ENCODE measurements around the gene MMP2. TPM values are rescaled to one million over a fixed set of nuclear protein-coding genes. Genes with fewer than 3 reads are reported as not detected.

MMP2 gene
- total and polyA plus RNA-seq, 2 of the 8 experiments (the other 6 are each of a cell fraction or from before 2014, with no cell fraction given) = 33.6 to 58.2 TPM

GRCh38 chr16:55512941-55513340, 33.9 kb downstream of the MMP2 start:
- Histone ChIP-seq H3K9ac (replicated peaks in 1 of 4; ENCODE audit: extremely low read depth in 1 of 4, low read depth in 3 of 4, low read length in 3 of 4) (no peak overlapping the region), H4K8ac (ENCODE audit: extremely low read depth, insufficient read depth, low read length) (no peak overlapping the region), H3K23ac (ENCODE audit: insufficient read length) (no peak overlapping the region), H3K14ac (ENCODE audit: insufficient read length) (no peak overlapping the region), H3K56ac (replicated peaks; ENCODE audit: insufficient read length, low read depth, low read length) (no peak overlapping the region), H3K27ac (ENCODE audit: low read depth, low read length) (no peak overlapping the region), H3K4ac (replicated peaks; ENCODE audit: insufficient read length, low read depth, low read length) (no peak overlapping the region), H4K91ac (replicated peaks; ENCODE audit: insufficient read length, low read length) (no peak overlapping the region), H2BK5ac (ENCODE audit: low read depth, low read length) (no peak overlapping the region), H3K4me3 (ENCODE audit: extremely low read depth in 1 of 4, insufficient read depth in 2 of 4, low read depth in 3 of 4, low read length in 4 of 4) (no peak overlapping the region), H3K4me1 (replicated peaks in 1 of 4; ENCODE audit: control insufficient read depth in 3 of 4, insufficient read depth in 4 of 4, low read length in 3 of 4) (peaks cover 0 to 4% (median 2%) of the 10 kb centered on the region in 4 experiments; a peak in 4 of 7 replicates), H3K79me1 (ENCODE audit: low read depth, low read length) (no peaks in the 10 kb centered on the region), H3K79me2 (ENCODE audit: control insufficient read depth in 1 of 2, insufficient read depth in 2 of 2, low read length in 2 of 2) (no peaks in the 10 kb centered on the region), H3K18ac (ENCODE audit: extremely low read depth, low read length) (no peak overlapping the region), H3K23me2 (ENCODE audit: low read depth, low read length) (peaks cover 6% of the 10 kb centered on the region; the same call in 1 of the 2 replicates), H2BK15ac (ENCODE audit: low read length) (no peak overlapping the region), H2AK5ac (ENCODE audit: low read depth, low read length) (no peak overlapping the region), H4K5ac (ENCODE audit: insufficient read length, low read depth, low read length) (no peak overlapping the region), H2BK20ac (ENCODE audit: low read length) (no peak overlapping the region), H3K36me3 (ENCODE audit: control insufficient read depth in 2 of 4, insufficient read depth in 4 of 4, low read length in 3 of 4) (peaks cover 0 to 7% (median 2%) of the 10 kb centered on the region in 4 experiments; a peak in 3 of 8 replicates), H2BK120ac (replicated peaks; ENCODE audit: low read depth, low read length) (no peak overlapping the region), H2AFZ (ENCODE audit: low read length) (no peak overlapping the region), H3K27me3 (replicated peaks in 1 of 4; ENCODE audit: control insufficient read depth in 3 of 4, extremely low read depth in 1 of 4, insufficient read depth in 3 of 4, low read length in 3 of 4) (no peaks in the 10 kb centered on the region; a peak in 1 of 7 replicates), H4K20me1 (replicated peaks in 1 of 2; ENCODE audit: control insufficient read depth in 1 of 2, insufficient read depth in 2 of 2, low read length in 2 of 2) (no peaks in the 10 kb centered on the region), H2BK12ac (ENCODE audit: low read depth, low read length) (no peak overlapping the region), H3K9me3 (ENCODE audit: insufficient read depth in 2 of 2, low read depth in 1 of 2, low read length in 1 of 2) (peaks cover 14 to 15% of the 10 kb centered on the region in 2 experiments; a peak in 2 of 4 replicates), H3K4me2 (ENCODE audit: insufficient read depth in 1 of 2, low read depth in 2 of 2, low read length in 2 of 2) (no peak overlapping the region)
- DNase-seq (ENCODE audit: low read depth in 1 of 2, low spot score in 2 of 2) (no peak), FAIRE-seq (no peak)
- no peak for TF ChIP-seq JUN (IDR thresholded peaks at IDR 0.05; ENCODE audit: low read depth, low read length)
- TF ChIP-seq SRF (IDR thresholded peaks at IDR 0.05; ENCODE audit: low read depth, low read length) = no peak
- TF ChIP-seq POLR2A (IDR thresholded peaks at IDR 0.05; ENCODE audit: control extremely low read depth in 1 of 2, low read depth in 2 of 2, low read length in 2 of 2) = no peak
- TF ChIP-seq POLR2AphosphoS5 (IDR thresholded peaks at IDR 0.05; ENCODE audit: low read depth, low read length) = no peak
- no peak for TF ChIP-seq RXRA (IDR thresholded peaks at IDR 0.05; ENCODE audit: insufficient read depth, low read depth, low read length)
- no peak for TF ChIP-seq GABPA (IDR thresholded peaks at IDR 0.05; ENCODE audit: borderline replicate concordance, insufficient read depth, low read length)
- no peak for TF ChIP-seq RBBP5 (IDR thresholded peaks at IDR 0.05; ENCODE audit: borderline replicate concordance, low read depth, low read length)
- TF ChIP-seq SP4 (IDR thresholded peaks at IDR 0.05; ENCODE audit: low read length) = no peak
- no peak for TF ChIP-seq TEAD4 (IDR thresholded peaks at IDR 0.05; ENCODE audit: low read depth, low read length)
- TF ChIP-seq CREB1 (IDR thresholded peaks at IDR 0.05) = no peak
- 96% methylated on average over 1 of the region's 1 CpG; no CpG with 5 or more reads in 1 of the 2 experiments for WGBS, 2 experiments (ENCODE audit: extremely low coverage in 1 of 2, insufficient coverage in 1 of 2, insufficient read length in 1 of 2, insufficient replicate concordance in 2 of 2, low coverage in 1 of 2, low lambda C conversion rate in 2 of 2, missing lambda C conversion rate in 1 of 2)
- CTCF ChIA-PET (ENCODE audit: partially characterized antibody) = interaction anchor here (0.7 to 3.5 kb wide), 6 partner anchors 12 to 147 kb away, joined by 3 to 16 read pairs (median 4); no protein-coding TSS in a partner anchor
- POLR2A ChIA-PET (ENCODE audit: partially characterized antibody) = no interaction called here
